Lung (tissue), 12 donors: Measurements from ENCODE around the gene PCP2. TPM values are rescaled to one million over a fixed set of nuclear protein-coding genes. Genes with fewer than 3 reads are reported as not detected.

Source experiments
- ATAC-seq: fragments of 200-7000 bp; cut with Tn5 transposase; one replicate; pipeline ENCODE4 v1.9.1; 2020; ENCODE audit warnings: moderate number of reproducible peaks; ENCODE audit not compliant: insufficient read depth, low FRiP score
- DNase-seq, 3 donors: peaks; one replicate each; pipeline ENCODE4 v3.0.0-alpha.2; 2013 to 2017
- H3K27ac ChIP-seq, 2 donors: one replicate each; pipeline ENCODE4 v1.5.1; 2013; ENCODE audit warnings: mild to moderate bottlenecking in 2 of 2, moderate library complexity in 2 of 2, control low read depth in 1 of 2, inconsistent platforms in 1 of 2, low read depth in 1 of 2, low read length in 1 of 2
- H3K27me3 ChIP-seq, 3 donors: one replicate each; pipeline ENCODE4 v1.5.1; 2013; ENCODE audit warnings: low read length in 2 of 3; ENCODE audit not compliant: control insufficient read depth in 3 of 3, insufficient read depth in 3 of 3
- H3K36me3 ChIP-seq, 4 donors: one replicate each; pipeline ENCODE4 v1.5.1; 2013; ENCODE audit warnings: low read length in 4 of 4, mild to moderate bottlenecking in 1 of 4, moderate library complexity in 1 of 4; ENCODE audit not compliant: control insufficient read depth in 4 of 4, insufficient read depth in 4 of 4
- H3K4me1 ChIP-seq, 5 donors: one replicate each; pipeline ENCODE4 v1.5.1; 2013; ENCODE audit warnings: low read length in 5 of 5, mild to moderate bottlenecking in 2 of 5, moderate library complexity in 1 of 5; ENCODE audit not compliant: control insufficient read depth in 5 of 5, insufficient read depth in 5 of 5
- H3K4me3 ChIP-seq: one replicate; pipeline ENCODE4 v1.5.1; 2013; ENCODE audit warnings: mild to moderate bottlenecking, control low read depth, moderate library complexity
- H3K9ac ChIP-seq, 2 donors: one replicate each; pipeline ENCODE4 v1.5.1; 2013; ENCODE audit warnings: low read length in 2 of 2, control low read depth in 1 of 2; ENCODE audit not compliant: insufficient read depth in 1 of 2
- H3K9me3 ChIP-seq, 4 donors: one replicate each; pipeline ENCODE4 v1.5.1; 2013; ENCODE audit warnings: low read length in 3 of 4, mild to moderate bottlenecking in 1 of 4, moderate library complexity in 1 of 4; ENCODE audit not compliant: control insufficient read depth in 4 of 4, insufficient read depth in 3 of 4
- CTCF ChIP-seq: IDR thresholded peaks from 2 replicates; pipeline ENCODE4 v1.5.1; 2012; ENCODE audit warnings: mild to moderate bottlenecking; ENCODE audit errors: control extremely low read depth, extremely low read depth
- WGBS, 2 donors: extraction: QIAGEN DNeasy Blood & Tissue Kit; methylation state at CpG; one replicate each; pipeline ENCODE4 v1.1.7; 2013; 5-methylcytosine and 5-hydroxymethylcytosine counted together
- polyA plus RNA-seq, 2 donors: library from polyadenylated mRNA; stranded (reverse); fragments of 200-250 nt; gene quantifications; one replicate each; pipeline ENCODE4 v1.2.1, GENCODE V29; 2013
- total RNA-seq, 2 donors: library from RNA; depleted of rRNA in 1 of 2; stranded (reverse); fragments of >200 nt in 1 of 2; gene quantifications; one replicate each; pipeline ENCODE4 v1.2.1, GENCODE V29; 2014 to 2021
- donor health status: control.
- donor health status: control.
- donor health status: Bipolar disorder and iron deficiency.
- donor health status: healthy.
- donor health status: DM: yes; HTN: yes; CAD: no.

Gene PCP2
- total and polyA plus RNA-seq, 4 donors: 0.60 to 4.4 (median 1.9) TPM

DNA sequence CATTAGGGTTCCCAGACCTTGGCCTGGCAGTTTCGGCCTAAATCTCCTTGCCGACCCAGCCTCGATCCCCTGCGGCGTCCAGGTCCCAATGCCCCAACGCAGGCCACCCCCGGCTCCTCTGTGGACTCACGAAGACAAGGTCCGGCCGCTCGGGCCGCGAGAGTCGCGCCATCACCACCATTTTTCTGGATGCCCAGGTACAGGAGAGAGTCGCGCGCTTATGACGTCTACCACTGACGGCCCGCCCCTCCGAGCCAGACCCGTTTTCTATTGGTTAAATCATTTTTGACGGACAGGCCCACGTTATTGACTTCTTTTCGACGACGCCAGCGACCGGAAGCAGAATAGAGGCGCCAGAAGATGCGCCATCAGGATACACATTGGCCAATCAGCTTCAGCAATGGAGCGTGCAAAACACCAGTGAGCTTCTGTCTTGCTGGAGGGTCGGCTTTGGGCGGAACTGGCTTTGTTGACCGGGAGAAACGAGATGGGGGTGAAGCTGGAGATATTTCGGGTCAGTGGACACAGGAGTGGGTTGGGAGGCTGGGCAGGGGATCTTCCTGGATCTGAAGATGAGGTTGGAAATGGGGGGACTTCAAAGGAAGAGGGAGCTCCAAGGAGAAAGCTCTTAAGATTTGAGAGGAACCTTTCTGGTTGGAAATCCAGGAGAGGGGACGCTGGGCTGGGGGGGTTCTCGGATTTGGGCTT lies 4.0 kb downstream of the PCP2 start, which contains the start of the genes PET100 and XAB2:
Gene PET100, plus strand, starts transcription at position 447 of the 708 bp plus-strand sequence. Its CDS starts 41 bp downstream, at position 488.
Gene XAB2, minus strand, starts transcription at position 199 of the 708 bp plus-strand sequence. Its CDS starts 18 bp downstream, at position 181.
- Histone ChIP-seq H3K27me3 (no peaks in the 10 kb centered on the region), H3K4me3 (peak within 1 kb of the TSS; percentile 81), H3K36me3 (peaks cover 0 to 35% (median 12%) of the 10 kb centered on the region in 4 donors), H3K9ac (peak within 1 kb of the TSS; percentile 93 to 99), H3K4me1 (peaks cover 7 to 19% (median 12%) of the 10 kb centered on the region in 5 donors), H3K9me3 (no peaks in the 10 kb centered on the region), H3K27ac (peak within 1 kb of the TSS; percentile 73 to 87)
- WGBS, 2 donors: 1% methylated on average over 40 of the region's 40 CpGs
- DNase-seq (peak; percentile 99 to 100 (median 99)), ATAC-seq (peak; percentile 98)
- TF ChIP-seq CTCF: no peak

DNA sequence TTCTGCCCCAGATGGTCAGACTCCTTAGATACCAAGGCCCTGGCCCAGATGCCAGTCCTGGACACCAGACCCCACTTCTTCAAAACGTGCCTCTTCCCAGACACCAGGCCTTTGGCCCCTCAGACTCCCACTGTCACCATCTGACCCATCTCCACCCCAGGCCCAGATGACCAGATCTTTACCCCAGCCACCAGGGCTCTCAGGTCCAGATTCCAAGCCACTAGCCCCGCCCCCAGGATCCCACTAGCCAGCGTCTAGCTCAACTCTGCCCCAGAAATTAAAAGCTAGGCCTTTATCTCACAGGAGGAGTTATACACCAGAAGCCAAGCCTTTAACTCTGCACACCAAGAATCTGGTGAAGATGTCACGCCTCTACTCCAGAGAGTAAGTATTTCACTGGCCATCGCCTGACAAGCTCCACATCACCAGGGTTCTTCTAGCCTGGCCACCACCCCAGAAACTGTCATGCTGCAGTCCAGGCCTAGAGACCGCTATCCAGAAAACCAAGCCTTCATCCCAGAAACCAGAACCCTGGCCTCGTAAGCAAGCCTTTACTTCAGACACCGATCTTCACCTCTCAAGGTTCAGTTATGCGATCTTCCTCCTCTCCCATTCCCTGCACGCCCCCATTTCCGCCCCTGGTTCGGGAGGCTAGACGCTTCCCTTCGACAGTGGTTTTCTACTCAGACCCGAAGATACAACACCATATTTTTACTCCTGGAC lies 4.8 kb downstream of the PCP2 start:
- Histone ChIP-seq H3K4me3 (peak overlapping the region; percentile 80), H3K4me1 (peaks cover 7 to 19% (median 12%) of the 10 kb centered on the region in 5 donors), H3K9ac (peak overlapping the region; percentile 91 to 95), H3K9me3 (no peaks in the 10 kb centered on the region), H3K36me3 (peaks cover 0 to 42% (median 12%) of the 10 kb centered on the region in 4 donors), H3K27ac (peak overlapping the region; percentile 73 to 87), H3K27me3 (no peaks in the 10 kb centered on the region)
- TF ChIP-seq CTCF: no peak
- ATAC-seq (no peak), DNase-seq (no peak)
- WGBS, 2 donors: 5 to 7% methylated on average over 15 of the region's 15 CpGs

- 96% methylated on average over 22 to 24 of the region's 24 CpGs for WGBS, 2 donors
- Histone ChIP-seq H3K4me3 (no peak overlapping the region), H3K27me3 (no peaks in the 10 kb centered on the region), H3K4me1 (peaks cover 7 to 19% (median 12%) of the 10 kb centered on the region in 5 donors), H3K9me3 (no peaks in the 10 kb centered on the region), H3K36me3 (peaks cover 4 to 50% (median 17%) of the 10 kb centered on the region in 4 donors), H3K27ac (no peak overlapping the region), H3K9ac (no peak overlapping the region)
- no peak for DNase-seq
- no peak for TF ChIP-seq CTCF
- no peak for ATAC-seq
Observed at GRCh38 chr19:7627166-7627565, 6.4 kb downstream of the PCP2 start.
